ENCODE measurements around the gene SLC7A6.
A peak's percentile ranks its signal among the peaks of the same experiment; 100 is the strongest.

SLC7A6 gene

GRCh38 chr16:68310774-68311511 is 46.6 kb downstream of the SLC7A6 start, which contains the start of the genes PRMT7 and SLC7A6OS:
Gene PRMT7 (plus strand): TSS chr16:68311019. CDS start chr16:68315980, 4,961 bp downstream.
Gene SLC7A6OS (minus strand): TSS chr16:68310946. CDS start chr16:68310926, 20 bp downstream.
- peak; percentile 90 for DNase-seq

- no peak for DNase-seq
Observed at GRCh38 chr16:68313116-68313515, 48.8 kb downstream of the SLC7A6 start.

GRCh38 chr16:68319185-68319908 is 55.0 kb downstream of the SLC7A6 start:
- DNase-seq = no peak

- DNase-seq = no peak
Observed at GRCh38 chr16:68324336-68324735, 60.0 kb downstream of the SLC7A6 start.

GRCh38 chr16:68324780-68325357 is 60.5 kb downstream of the SLC7A6 start:
- no peak for DNase-seq

GRCh38 chr16:68328151-68328859 is 64.0 kb downstream of the SLC7A6 start:
- DNase-seq = peak; percentile 83

- DNase-seq = no peak
Observed at GRCh38 chr16:68328860-68329390, 64.6 kb downstream of the SLC7A6 start.

- no peak for DNase-seq
Observed at GRCh38 chr16:68331879-68332410, 67.6 kb downstream of the SLC7A6 start.

- DNase-seq = no peak
Observed at GRCh38 chr16:68332411-68333121, 68.2 kb downstream of the SLC7A6 start.

GRCh38 chr16:68335175-68335574 is 70.8 kb downstream of the SLC7A6 start:
- DNase-seq = no peak

- no peak for DNase-seq
Observed at GRCh38 chr16:68338326-68339119, 74.2 kb downstream of the SLC7A6 start.

- DNase-seq = no peak
Observed at GRCh38 chr16:68339214-68339613, 74.9 kb downstream of the SLC7A6 start.

GRCh38 chr16:68342620-68343019 is 78.3 kb downstream of the SLC7A6 start:
- DNase-seq = no peak

- DNase-seq = no peak
Observed at GRCh38 chr16:68343137-68343536, 78.8 kb downstream of the SLC7A6 start.

GRCh38 chr16:68344252-68344651 is 79.9 kb downstream of the SLC7A6 start:
- DNase-seq = no peak

- DNase-seq = no peak
Observed at GRCh38 chr16:68345351-68345810, 81.1 kb downstream of the SLC7A6 start.

GRCh38 chr16:68345958-68346635 is 81.8 kb downstream of the SLC7A6 start:
- DNase-seq = no peak

- DNase-seq = no peak
Observed at GRCh38 chr16:68346892-68347480, 82.7 kb downstream of the SLC7A6 start.

- DNase-seq = no peak
Observed at GRCh38 chr16:68347605-68348004, 83.3 kb downstream of the SLC7A6 start.
